Putamen (tissue), 1 donor: Measurements from ENCODE around the gene PLXNA4.

ENCODE experiments used
- DNase-seq: peaks from one replicate; pipeline ENCODE4 v3.0.0-alpha.2; 2016; ENCODE audit warnings: low spot score

The PLXNA4 gene

GRCh38 chr7:132386201-132386681 lies 190.0 kb downstream of the PLXNA4 start:
- DNase-seq: peak; percentile 10

- DNase-seq: no peak
Observed at GRCh38 chr7:132383962-132384361, 192.3 kb downstream of the PLXNA4 start.

GRCh38 chr7:132381742-132382472 lies 194.4 kb downstream of the PLXNA4 start:
- DNase-seq: no peak

- DNase-seq: no peak
Observed at GRCh38 chr7:132380059-132380458, 196.2 kb downstream of the PLXNA4 start.

GRCh38 chr7:132379292-132379691 lies 197.0 kb downstream of the PLXNA4 start:
- no peak for DNase-seq

GRCh38 chr7:132377703-132378584 lies 198.3 kb downstream of the PLXNA4 start:
- no peak for DNase-seq

- no peak for DNase-seq
Observed at GRCh38 chr7:132377015-132377414, 199.3 kb downstream of the PLXNA4 start.

- no peak for DNase-seq
Observed at GRCh38 chr7:132376361-132377013, 199.8 kb downstream of the PLXNA4 start.

GRCh38 chr7:132373879-132374278 lies 202.4 kb downstream of the PLXNA4 start:
- no peak for DNase-seq

- no peak for DNase-seq
Observed at GRCh38 chr7:132373041-132373440, 203.2 kb downstream of the PLXNA4 start.

- DNase-seq: no peak
Observed at GRCh38 chr7:132371948-132372347, 204.3 kb downstream of the PLXNA4 start.

GRCh38 chr7:132368246-132368900 lies 207.9 kb downstream of the PLXNA4 start:
- DNase-seq: no peak

- no peak for DNase-seq
Observed at GRCh38 chr7:132367795-132368194, 208.5 kb downstream of the PLXNA4 start.

- DNase-seq: no peak
Observed at GRCh38 chr7:132367004-132367403, 209.3 kb downstream of the PLXNA4 start.

GRCh38 chr7:132364226-132364625 lies 212.0 kb downstream of the PLXNA4 start:
- no peak for DNase-seq

- DNase-seq: no peak
Observed at GRCh38 chr7:132362059-132362458, 214.2 kb downstream of the PLXNA4 start.

- DNase-seq: no peak
Observed at GRCh38 chr7:132361146-132361545, 215.1 kb downstream of the PLXNA4 start.

GRCh38 chr7:132359743-132360142 lies 216.5 kb downstream of the PLXNA4 start:
- no peak for DNase-seq

- no peak for DNase-seq
Observed at GRCh38 chr7:132355048-132355447, 221.2 kb downstream of the PLXNA4 start.

GRCh38 chr7:132354527-132354926 lies 221.7 kb downstream of the PLXNA4 start:
- no peak for DNase-seq

- DNase-seq: no peak
Observed at GRCh38 chr7:132353936-132354335, 222.3 kb downstream of the PLXNA4 start.

GRCh38 chr7:132352800-132353199 lies 223.5 kb downstream of the PLXNA4 start:
- DNase-seq: no peak
